Measurements from ENCODE around the gene NIF3L1. TPM values are rescaled to one million over a fixed set of nuclear protein-coding genes. Genes with fewer than 3 reads are reported as not detected.

NIF3L1 gene
- polyA plus RNA-seq, 2 donors, result 11.3 to 23.3 TPM

DNA sequence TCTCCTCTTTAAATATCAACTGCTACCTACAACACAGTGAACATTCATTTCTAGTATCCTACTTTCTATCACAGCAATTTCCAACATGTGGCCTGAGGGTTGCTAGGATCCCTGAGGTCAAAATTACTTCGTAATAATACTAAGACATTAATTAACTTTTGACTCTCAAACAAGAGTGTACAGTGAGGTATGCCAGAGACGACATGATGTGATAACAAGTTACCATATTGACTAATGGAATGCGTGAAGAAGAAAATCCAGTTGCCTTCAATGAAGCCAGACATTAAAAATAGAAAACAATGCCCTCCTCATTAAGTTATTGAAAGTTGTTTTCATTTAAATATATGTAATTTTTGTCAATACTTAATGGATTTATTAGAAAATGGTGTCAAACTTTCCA is 61.2 kb downstream of the NIF3L1 start:
- Histone ChIP-seq H3K27me3 (ENCODE audit: control insufficient read depth in 1 of 2, insufficient read depth in 2 of 2, low read length in 2 of 2) (no peaks in the 10 kb centered on the region), H3K27ac (ENCODE audit: low read depth in 2 of 2, low read length in 1 of 2) (no peak overlapping the region), H3K4me1 (ENCODE audit: control insufficient read depth in 2 of 2, insufficient read depth in 2 of 2, low read length in 1 of 2) (no peaks in the 10 kb centered on the region), H3K36me3 (ENCODE audit: control insufficient read depth in 2 of 2, insufficient read depth in 2 of 2, low read length in 1 of 2) (peaks cover 0 to 4% of the 10 kb centered on the region in 2 donors), H3K4me3 (ENCODE audit: low read depth in 1 of 2, low read length in 2 of 2) (no peak overlapping the region), H3K9me3 (ENCODE audit: control insufficient read depth in 2 of 2, insufficient read depth in 1 of 2, low read depth in 1 of 2, low read length in 1 of 2) (no peaks in the 10 kb centered on the region)
- WGBS, 2 donors, result 80 to 84% methylated on average over 3 of the region's 3 CpGs

Other genes with a start within 250 kb of the NIF3L1 start
- gene BZW1, start 77.5 kb upstream of the NIF3L1 start, polyA plus RNA-seq, result 100 to 1,000 TPM in 1 of 2 donors, 10 to 100 TPM in 1; 62.4 to 103 TPM
- gene CLK1, start 24.7 kb upstream of the NIF3L1 start, polyA plus RNA-seq, result 100 to 1,000 TPM in 1 of 2 donors, 10 to 100 TPM in 1; 75.9 to 460 TPM
- gene PPIL3, start 294 bp upstream of the NIF3L1 start, polyA plus RNA-seq, result 10 to 100 TPM; 18.7 to 21.5 TPM
- 1 to 10 TPM; 6.0 to 7.0 TPM for gene ORC2, start 74.3 kb downstream of the NIF3L1 start, polyA plus RNA-seq
- 1 to 10 TPM; 2.8 to 8.4 TPM for gene HYCC2, start 182.3 kb downstream of the NIF3L1 start, polyA plus RNA-seq
- 100 to 1,000 TPM in 1 of 2 donors, 10 to 100 TPM in 1; 70.5 to 116 TPM for gene NDUFB3, start 182.6 kb downstream of the NIF3L1 start, polyA plus RNA-seq
- 10 to 100 TPM; 39.6 to 58.5 TPM for gene CFLAR, start 226.8 kb downstream of the NIF3L1 start, polyA plus RNA-seq

Measured in esophagus (tissue), 2 donors.